IPS-20b (cell line): ENCODE results near the gene ETV6.

ENCODE experiments used
- H3K27ac ChIP-seq: one replicate; pipeline ENCODE4 v1.5.1; 2013; ENCODE audit warnings: low read length
- H3K27me3 ChIP-seq: 2 replicates; pipeline ENCODE4 v1.6.1; 2013; ENCODE audit warnings: mild to moderate bottlenecking, low read length, inconsistent platforms; ENCODE audit not compliant: insufficient read depth
- H3K36me3 ChIP-seq: 2 replicates; pipeline ENCODE4 v1.6.1; 2013; ENCODE audit warnings: low read depth, mild to moderate bottlenecking, inconsistent platforms, low read length, moderate library complexity; ENCODE audit not compliant: insufficient read depth
- H3K4me1 ChIP-seq: 2 replicates; pipeline ENCODE4 v1.6.1; 2013; ENCODE audit warnings: mild to moderate bottlenecking, control low read depth, inconsistent platforms, low read length, moderate library complexity; ENCODE audit not compliant: insufficient read depth
- H3K4me3 ChIP-seq: 2 replicates; pipeline ENCODE4 v1.5.1; 2013; ENCODE audit warnings: mild to moderate bottlenecking, low read length, inconsistent platforms
- H3K9ac ChIP-seq: 2 replicates; pipeline ENCODE4 v1.6.1; 2013; ENCODE audit warnings: low read depth, mild to moderate bottlenecking, inconsistent platforms, low read length, moderate library complexity
- H3K9me3 ChIP-seq: 2 replicates; pipeline ENCODE4 v1.6.1; 2013; ENCODE audit warnings: mild to moderate bottlenecking, low read depth, low read length, inconsistent platforms; ENCODE audit not compliant: insufficient read depth

ETV6 gene

GRCh38 chr12:11870041-11870451 is 220.6 kb downstream of the ETV6 start:
- Histone ChIP-seq H3K4me3 (no peak overlapping the region), H3K9me3 (peaks cover 10% of the 10 kb centered on the region), H3K9ac (no peak overlapping the region), H3K27me3 (no peaks in the 10 kb centered on the region), H3K4me1 (peaks cover under 1% of the 10 kb centered on the region; the same call in 1 of the 2 replicates), H3K27ac (no peak overlapping the region), H3K36me3 (peaks cover 10% of the 10 kb centered on the region; the same call in 1 of the 2 replicates)

- H3K36me3 ChIP-seq: peaks cover 10% of the 10 kb centered on the region; the same call in 1 of the 2 replicates
- H3K27me3 ChIP-seq: no peaks in the 10 kb centered on the region
- H3K4me1 ChIP-seq: peaks cover 4% of the 10 kb centered on the region; the same call in 1 of the 2 replicates
- H3K27ac ChIP-seq: no peak overlapping the region
- no peak overlapping the region for H3K4me3 ChIP-seq
- no peaks in the 10 kb centered on the region; the same call in 1 of the 2 replicates for H3K9me3 ChIP-seq
- H3K9ac ChIP-seq: no peak overlapping the region
These were observed 222.6 kb downstream of the ETV6 start for GRCh38 chr12:11872055-11872454.

DNA sequence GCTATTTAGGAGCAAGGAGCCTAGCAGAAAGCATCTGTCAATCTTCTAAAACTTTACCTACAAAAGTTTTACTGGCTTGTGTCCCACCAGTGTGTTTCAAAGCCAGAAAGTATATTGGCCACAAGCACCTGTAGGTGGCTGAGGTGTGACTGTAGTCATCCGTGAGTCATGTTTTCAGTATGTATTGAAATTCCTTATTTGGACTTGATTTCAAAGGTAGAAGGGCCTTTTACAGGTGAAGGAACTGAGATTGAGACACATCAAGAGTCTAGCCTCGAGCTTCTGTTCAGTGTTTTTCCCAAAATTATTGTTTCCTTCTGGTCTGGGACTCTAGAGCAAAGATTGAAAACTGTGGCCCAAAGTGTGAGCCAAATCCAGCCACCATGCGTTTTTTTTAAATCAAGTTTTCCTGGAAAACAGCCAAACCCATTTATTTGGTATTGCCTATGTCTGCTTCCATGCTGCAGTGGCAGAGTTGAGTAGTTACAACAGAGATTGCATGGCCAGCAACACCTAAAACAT is 226.0 kb downstream of the ETV6 start:
- Histone ChIP-seq H3K27ac (no peak overlapping the region), H3K27me3 (no peaks in the 10 kb centered on the region), H3K4me1 (peaks cover 20% of the 10 kb centered on the region), H3K9me3 (no peaks in the 10 kb centered on the region), H3K9ac (no peak overlapping the region), H3K36me3 (peaks cover 2% of the 10 kb centered on the region; the same call in 1 of the 2 replicates), H3K4me3 (no peak overlapping the region)

DNA sequence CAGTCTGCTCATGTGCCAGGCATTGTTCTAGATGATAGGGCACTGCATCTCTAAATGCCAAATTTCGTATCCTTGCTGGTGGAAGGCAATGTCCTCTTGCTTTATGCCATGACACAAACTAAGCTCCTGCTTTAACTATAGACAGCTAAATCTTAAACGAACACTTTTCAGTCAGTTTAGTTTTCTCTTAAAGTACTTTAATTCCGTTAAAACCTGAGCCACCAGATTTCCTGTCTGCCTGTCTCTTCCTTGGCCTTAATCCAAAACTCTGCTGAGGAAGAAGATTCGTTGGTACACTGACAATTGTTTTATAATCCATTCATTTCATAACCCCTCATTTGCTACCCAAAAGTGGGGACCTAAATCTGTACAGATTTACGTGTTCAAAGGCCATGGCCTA is 226.8 kb downstream of the ETV6 start:
- Histone ChIP-seq H3K36me3 (no peaks in the 10 kb centered on the region), H3K4me3 (no peak overlapping the region), H3K9me3 (no peaks in the 10 kb centered on the region), H3K9ac (no peak overlapping the region), H3K27me3 (no peaks in the 10 kb centered on the region), H3K27ac (no peak overlapping the region), H3K4me1 (peaks cover 20% of the 10 kb centered on the region)

DNA sequence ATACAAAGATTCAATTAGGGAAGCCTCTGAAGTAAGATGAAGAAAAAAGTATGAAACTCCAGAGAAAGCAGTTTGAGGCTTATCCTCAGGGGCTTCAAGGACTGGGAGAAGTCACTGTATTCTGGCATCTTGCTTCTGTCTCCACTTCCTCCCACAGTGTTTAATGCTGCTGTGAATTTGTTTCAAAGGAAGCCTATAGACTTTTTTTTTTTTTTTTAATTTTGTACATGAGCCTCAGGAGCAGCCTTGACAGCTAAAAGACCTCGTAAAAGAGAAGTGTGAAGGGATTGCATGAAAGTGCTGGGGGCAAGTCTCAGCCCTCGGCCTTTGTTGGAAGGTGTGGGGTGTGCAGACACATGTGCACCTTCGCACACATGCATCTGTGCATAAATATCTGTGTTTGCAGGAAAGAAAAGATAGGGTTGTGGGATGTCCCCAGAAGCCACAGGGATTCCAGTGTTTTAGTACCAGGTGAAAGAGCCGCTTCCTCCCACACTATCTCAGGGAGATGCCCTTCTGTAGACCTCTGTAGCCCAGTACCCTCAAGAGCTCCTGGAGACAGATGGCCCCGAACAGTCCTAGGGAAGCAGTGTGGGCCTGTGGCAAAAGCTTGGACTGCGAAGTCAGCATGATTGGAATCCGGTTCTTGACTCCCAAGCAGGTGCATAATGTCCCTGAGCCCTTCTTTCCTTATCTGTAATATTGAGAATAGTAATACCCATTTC is 227.8 kb downstream of the ETV6 start:
- Histone ChIP-seq H3K27ac (no peak overlapping the region), H3K27me3 (no peaks in the 10 kb centered on the region), H3K9ac (peak overlapping the region; percentile 40; the same call in 1 of the 2 replicates), H3K9me3 (no peaks in the 10 kb centered on the region), H3K36me3 (no peaks in the 10 kb centered on the region), H3K4me3 (no peak overlapping the region), H3K4me1 (peaks cover 20% of the 10 kb centered on the region)

- Histone ChIP-seq H3K27me3 (no peaks in the 10 kb centered on the region), H3K4me3 (no peak overlapping the region), H3K27ac (peak overlapping the region; percentile 19), H3K9me3 (no peaks in the 10 kb centered on the region), H3K36me3 (no peaks in the 10 kb centered on the region), H3K9ac (peak overlapping the region; percentile 40; the same call in 1 of the 2 replicates), H3K4me1 (peaks cover 20% of the 10 kb centered on the region)
These were observed 228.7 kb downstream of the ETV6 start for GRCh38 chr12:11877869-11878780.

GRCh38 chr12:11879306-11879705 is 229.8 kb downstream of the ETV6 start:
- H3K27ac ChIP-seq: no peak overlapping the region
- H3K9ac ChIP-seq: no peak overlapping the region

GRCh38 chr12:11880381-11880780 is 230.9 kb downstream of the ETV6 start:
- H3K4me3 ChIP-seq: no peak overlapping the region
- H3K4me1 ChIP-seq: peaks cover 24% of the 10 kb centered on the region
- H3K9me3 ChIP-seq: no peaks in the 10 kb centered on the region
- H3K27ac ChIP-seq: no peak overlapping the region
- H3K9ac ChIP-seq: no peak overlapping the region
- H3K36me3 ChIP-seq: no peaks in the 10 kb centered on the region; the same call in 1 of the 2 replicates
- H3K27me3 ChIP-seq: no peaks in the 10 kb centered on the region

More at GRCh38 chr12:11879306-11879705, 229.8 kb downstream of the ETV6 start:
- no peak overlapping the region for H3K4me3 ChIP-seq
- H3K9me3 ChIP-seq: no peaks in the 10 kb centered on the region
- H3K4me1 ChIP-seq: peaks cover 20% of the 10 kb centered on the region
- no peaks in the 10 kb centered on the region for H3K27me3 ChIP-seq
- H3K36me3 ChIP-seq: no peaks in the 10 kb centered on the region; the same call in 1 of the 2 replicates

GRCh38 chr12:11881835-11882234 is 232.4 kb downstream of the ETV6 start:
- Histone ChIP-seq H3K36me3 (peaks cover 6% of the 10 kb centered on the region; the same call in 1 of the 2 replicates), H3K27ac (no peak overlapping the region), H3K4me1 (peaks cover 26% of the 10 kb centered on the region), H3K27me3 (no peaks in the 10 kb centered on the region), H3K4me3 (no peak overlapping the region), H3K9me3 (no peaks in the 10 kb centered on the region), H3K9ac (no peak overlapping the region)

- Histone ChIP-seq H3K27me3 (no peaks in the 10 kb centered on the region), H3K9ac (no peak overlapping the region), H3K36me3 (peaks cover 8% of the 10 kb centered on the region; the same call in 1 of the 2 replicates), H3K4me3 (no peak overlapping the region), H3K9me3 (no peaks in the 10 kb centered on the region), H3K27ac (no peak overlapping the region), H3K4me1 (peaks cover 24% of the 10 kb centered on the region)
These were observed 233.0 kb downstream of the ETV6 start for GRCh38 chr12:11882301-11883019.

DNA sequence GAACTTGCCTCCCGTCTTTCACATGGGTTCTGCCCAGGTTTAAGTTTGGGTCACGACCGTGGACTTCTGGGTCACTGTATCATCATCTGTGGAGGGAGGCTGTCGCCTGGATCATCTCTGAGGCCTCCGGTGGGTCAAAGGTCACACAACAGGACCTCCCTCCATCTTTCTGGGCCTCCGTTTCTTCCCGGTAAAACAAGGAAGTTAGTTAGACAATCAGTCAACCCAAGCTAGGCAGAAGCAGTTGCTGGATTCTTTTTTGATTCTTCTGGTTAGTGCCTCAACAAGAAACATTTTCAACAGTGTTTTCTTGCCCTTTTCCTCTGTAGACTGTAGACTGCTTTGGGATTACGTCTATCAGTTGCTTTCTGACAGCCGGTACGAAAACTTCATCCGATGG is 234.6 kb downstream of the ETV6 start:
- Histone ChIP-seq H3K9ac (no peak overlapping the region), H3K4me1 (peaks cover 9% of the 10 kb centered on the region), H3K27ac (no peak overlapping the region), H3K4me3 (no peak overlapping the region), H3K9me3 (no peaks in the 10 kb centered on the region), H3K36me3 (peaks cover 12% of the 10 kb centered on the region; the same call in 1 of the 2 replicates), H3K27me3 (no peaks in the 10 kb centered on the region)
